GM10266 (cell line): ENCODE data around the gene PUSL1.

Source experiments
- DNase-seq: peaks from one replicate; pipeline ENCODE4 v3.0.0; 2012; ENCODE audit errors: extremely low spot score
- CTCF ChIP-seq: IDR thresholded peaks from 2 replicates; pipeline ENCODE4 v1.5.1; 2012; ENCODE audit warnings: mild to moderate bottlenecking, low read depth; ENCODE audit not compliant: control insufficient read depth, insufficient read depth; ENCODE audit errors: missing control alignments

Gene PUSL1

GRCh38 chr1:1278620-1279019 is 29.8 kb upstream of the PUSL1 start:
- no peak for DNase-seq
- no peak for TF ChIP-seq CTCF

GRCh38 chr1:1279028-1279427 is 29.4 kb upstream of the PUSL1 start:
- TF ChIP-seq CTCF: no peak
- no peak for DNase-seq

GRCh38 chr1:1280782-1281481 is 27.5 kb upstream of the PUSL1 start:
- no peak for TF ChIP-seq CTCF
- DNase-seq: no peak

GRCh38 chr1:1281533-1282321 is 26.7 kb upstream of the PUSL1 start:
- TF ChIP-seq CTCF: no peak
- no peak for DNase-seq

- TF ChIP-seq CTCF: no peak
- DNase-seq: no peak
Measured at GRCh38 chr1:1282998-1283397, 25.4 kb upstream of the PUSL1 start.

GRCh38 chr1:1283821-1284220 is 24.6 kb upstream of the PUSL1 start:
- TF ChIP-seq CTCF: peak; percentile 15
- DNase-seq: peak; percentile 86
